GM19043 (cell line): Measurements from ENCODE around the gene TM9SF1.

Experiments
- ATAC-seq: cut with Tn5 transposase; IDR thresholded peaks from one replicate; pipeline ENCODE4 v1.9.1; 2021; ENCODE audit warnings: low read depth; ENCODE audit not compliant: unreplicated experiment

TM9SF1 gene, protein sequence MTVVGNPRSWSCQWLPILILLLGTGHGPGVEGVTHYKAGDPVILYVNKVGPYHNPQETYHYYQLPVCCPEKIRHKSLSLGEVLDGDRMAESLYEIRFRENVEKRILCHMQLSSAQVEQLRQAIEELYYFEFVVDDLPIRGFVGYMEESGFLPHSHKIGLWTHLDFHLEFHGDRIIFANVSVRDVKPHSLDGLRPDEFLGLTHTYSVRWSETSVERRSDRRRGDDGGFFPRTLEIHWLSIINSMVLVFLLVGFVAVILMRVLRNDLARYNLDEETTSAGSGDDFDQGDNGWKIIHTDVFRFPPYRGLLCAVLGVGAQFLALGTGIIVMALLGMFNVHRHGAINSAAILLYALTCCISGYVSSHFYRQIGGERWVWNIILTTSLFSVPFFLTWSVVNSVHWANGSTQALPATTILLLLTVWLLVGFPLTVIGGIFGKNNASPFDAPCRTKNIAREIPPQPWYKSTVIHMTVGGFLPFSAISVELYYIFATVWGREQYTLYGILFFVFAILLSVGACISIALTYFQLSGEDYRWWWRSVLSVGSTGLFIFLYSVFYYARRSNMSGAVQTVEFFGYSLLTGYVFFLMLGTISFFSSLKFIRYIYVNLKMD

DNA sequence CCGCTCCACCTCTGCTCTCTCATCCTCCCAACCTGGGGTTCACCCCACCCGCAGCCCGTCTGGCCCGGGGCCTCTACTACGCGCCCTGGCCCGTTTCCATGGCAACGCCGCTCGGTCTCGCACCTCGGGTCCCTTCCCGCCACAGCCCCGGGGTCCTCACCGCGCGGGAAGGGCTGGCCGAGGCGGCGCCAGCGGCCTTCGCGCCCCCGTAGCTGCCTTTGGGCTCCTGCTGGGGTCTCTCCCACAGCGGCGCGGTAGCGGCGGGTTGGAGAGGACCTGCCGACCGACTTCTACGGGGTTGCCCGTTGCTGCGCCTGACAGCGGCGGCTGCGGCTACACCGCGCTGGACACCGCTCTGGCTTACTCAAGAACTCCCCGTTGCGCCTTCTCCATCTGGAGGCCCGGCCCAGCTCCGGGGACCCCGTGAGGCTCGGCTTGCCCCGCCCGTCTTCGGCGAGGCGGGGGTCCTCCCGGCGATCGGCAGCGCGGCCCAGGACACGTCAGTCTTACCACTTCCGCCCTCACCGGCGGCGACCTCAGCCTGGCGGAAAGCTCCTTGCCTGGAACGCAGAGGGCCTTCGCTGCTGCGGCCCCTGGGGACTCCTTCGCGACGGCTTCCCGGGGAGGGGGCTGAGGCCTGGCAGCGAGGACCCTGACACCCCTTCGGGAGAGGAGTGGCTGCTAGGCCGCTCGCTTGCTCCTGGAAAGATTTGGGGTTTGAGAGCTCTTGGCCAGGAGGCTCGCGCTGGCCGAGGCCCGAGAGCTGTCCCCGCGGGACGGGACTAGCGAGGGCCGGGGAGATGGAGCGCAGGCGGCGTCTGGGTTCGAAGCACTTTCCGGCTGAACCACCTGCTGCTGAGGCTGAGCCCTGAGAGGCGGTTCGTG is at the start of gene TM9SF1:
TSS of gene TM9SF1 (minus strand) at position 256 of the 885 bp plus-strand sequence. CDS start 422 bp downstream, outside the sequence.
- peak; percentile 85 for ATAC-seq

DNA sequence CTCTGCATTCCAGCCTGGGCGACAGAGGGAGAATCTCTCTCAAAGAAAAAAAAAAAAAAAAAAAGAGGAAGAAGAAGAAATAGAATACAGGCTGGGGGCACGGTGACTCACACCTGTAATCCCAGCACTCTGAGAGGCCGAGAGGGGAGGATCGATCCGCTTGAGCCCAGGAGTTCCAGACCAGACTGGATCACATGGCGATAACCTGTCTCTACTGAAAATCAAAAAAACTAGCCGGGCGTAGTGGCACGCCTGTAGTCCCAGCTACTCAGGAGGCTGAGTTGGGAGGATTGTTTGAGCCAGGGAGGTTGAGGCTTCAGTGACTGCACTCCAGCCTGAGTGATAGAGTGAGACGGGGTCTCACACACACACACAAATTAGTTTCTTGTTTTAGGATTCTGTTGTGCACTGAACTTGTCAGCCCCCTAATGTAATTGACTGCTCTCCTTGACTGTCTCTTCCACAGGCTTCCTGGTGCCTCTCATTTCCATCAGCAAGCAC is 48.1 kb upstream of the TM9SF1 start:
- ATAC-seq, result no peak

DNA sequence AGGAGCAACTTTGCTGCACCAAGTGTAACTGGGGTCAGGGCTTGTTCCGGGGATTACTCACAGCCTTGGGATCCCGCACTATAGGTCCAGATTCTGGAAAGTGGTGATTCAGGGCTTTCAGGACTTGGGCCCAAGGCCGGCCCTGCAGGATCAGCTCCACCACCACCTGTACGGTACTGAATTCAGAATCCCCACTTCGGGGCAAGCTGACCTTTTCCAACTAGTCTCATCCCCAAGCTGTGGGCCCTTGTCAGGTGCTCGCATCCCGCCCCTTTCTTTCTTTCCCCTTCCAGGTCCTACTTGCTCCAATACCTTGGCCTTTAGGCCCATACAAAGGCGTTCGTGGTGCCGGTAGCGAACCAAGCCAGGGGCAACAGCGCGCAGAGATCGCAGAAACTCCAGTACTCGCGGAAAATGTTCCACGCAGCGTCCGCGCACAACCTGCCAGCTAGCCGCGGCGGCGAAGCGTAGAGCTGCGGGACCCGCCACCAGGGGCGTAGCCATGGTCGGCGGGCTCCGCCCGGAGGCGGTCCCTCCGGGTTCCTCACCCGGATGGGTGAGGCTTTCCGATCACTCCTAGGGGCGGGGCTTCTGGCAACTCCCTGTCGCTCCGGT is 46.7 kb upstream of the TM9SF1 start:
- ATAC-seq, result peak; percentile 69

DNA sequence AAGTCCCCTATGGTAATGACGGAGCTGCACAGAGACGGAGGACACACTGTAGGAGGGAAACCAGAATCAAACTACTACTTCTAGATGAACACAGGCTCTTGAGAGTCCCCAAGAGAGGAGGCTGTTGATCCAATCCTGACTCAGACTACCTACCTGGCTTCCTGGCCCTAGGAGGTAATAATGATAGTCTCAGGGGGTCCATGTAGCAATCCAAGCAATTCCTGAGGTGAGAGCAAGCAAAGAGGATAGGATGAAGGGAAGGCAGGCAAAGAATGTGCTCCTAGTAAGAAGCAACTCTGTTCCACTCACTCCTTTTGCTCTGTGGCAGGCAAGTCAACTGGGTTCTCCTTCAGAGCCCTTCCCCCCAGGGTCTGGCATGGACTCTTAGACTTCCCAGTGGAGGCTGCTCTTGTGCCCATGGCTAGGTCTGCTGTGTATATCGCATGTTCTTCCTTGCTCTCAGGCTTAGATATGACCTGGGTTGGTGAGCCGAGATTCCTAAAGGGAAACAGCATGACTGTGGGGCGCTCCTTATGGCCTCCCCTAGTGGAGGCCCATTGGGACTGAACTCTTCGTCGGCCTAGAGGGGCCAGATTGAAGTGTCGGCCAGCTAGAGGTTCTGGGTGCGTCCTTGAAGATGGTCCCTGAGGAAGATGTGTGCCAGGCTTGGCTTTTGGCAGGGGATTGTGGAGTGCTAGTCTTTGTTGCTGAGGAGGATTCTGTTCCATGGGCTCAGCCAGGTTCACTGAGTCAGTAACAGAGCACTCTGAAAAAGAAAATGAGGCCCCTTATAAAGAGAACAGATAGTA is 45.1 kb upstream of the TM9SF1 start:
- no peak for ATAC-seq

DNA sequence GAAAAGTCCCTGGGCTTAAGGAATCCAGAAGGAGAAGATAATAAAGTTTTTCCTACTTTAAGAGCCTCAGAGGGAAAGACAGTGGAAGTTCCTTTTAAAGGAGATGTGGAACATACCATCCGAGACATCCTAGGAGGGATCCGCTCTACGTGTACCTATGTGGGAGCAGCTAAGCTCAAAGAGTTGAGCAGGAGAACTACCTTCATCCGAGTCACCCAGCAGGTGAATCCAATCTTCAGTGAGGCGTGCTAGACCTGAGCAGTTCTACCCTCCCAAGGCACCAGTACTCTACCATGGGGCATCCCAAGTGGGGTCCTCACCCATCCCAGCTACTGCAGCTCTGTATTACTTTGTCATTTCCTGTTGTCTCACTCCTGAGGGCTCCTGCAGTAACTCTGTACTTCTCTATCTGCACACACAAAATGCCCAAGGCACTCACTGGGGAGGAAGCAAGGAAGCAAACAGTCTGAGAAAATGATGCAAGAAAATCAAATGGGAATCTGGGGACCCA is 43.3 kb upstream of the TM9SF1 start:
- ATAC-seq, result no peak

DNA sequence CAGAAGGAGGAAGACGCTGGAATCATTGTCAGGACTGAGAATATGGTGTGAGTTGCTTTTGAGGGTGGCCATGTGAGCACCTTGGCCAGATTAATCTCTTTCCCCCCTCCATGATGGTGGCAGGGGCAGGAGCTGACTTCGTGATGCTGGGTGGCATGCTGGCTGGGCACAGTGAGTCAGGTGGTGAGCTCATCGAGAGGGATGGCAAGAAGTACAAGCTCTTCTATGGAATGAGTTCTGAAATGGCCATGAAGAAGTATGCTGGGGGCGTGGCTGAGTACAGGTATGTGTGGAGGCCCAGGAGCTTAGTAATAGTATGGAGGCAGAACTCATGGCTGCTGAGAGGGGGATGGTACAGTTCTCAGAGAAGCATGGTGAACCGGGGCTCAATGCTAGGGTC is 42.9 kb upstream of the TM9SF1 start:
- ATAC-seq, result no peak

DNA sequence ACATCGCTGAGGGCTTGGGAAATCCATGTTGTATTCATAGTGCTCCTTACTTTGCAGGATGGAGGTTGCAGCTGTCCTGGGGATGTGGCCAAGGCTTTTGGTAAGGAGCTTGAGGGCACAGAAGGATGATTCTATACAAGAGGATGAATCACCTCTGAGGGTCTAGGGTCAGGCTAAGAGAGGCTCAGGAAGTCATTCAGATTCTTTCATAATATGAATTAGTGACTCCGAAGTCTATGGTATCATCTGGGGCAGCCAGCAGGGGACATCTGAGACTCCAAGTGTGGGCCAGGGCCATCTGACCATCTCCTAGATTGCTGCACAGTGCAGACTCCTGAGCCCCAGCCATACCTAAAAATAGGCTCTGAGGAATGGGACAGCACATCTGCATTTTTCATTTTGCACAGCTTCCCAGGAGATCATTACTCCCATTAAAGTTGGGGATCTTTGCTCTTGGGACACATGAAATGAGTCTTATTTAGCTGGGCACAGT is 42.3 kb upstream of the TM9SF1 start:
- ATAC-seq, result no peak

DNA sequence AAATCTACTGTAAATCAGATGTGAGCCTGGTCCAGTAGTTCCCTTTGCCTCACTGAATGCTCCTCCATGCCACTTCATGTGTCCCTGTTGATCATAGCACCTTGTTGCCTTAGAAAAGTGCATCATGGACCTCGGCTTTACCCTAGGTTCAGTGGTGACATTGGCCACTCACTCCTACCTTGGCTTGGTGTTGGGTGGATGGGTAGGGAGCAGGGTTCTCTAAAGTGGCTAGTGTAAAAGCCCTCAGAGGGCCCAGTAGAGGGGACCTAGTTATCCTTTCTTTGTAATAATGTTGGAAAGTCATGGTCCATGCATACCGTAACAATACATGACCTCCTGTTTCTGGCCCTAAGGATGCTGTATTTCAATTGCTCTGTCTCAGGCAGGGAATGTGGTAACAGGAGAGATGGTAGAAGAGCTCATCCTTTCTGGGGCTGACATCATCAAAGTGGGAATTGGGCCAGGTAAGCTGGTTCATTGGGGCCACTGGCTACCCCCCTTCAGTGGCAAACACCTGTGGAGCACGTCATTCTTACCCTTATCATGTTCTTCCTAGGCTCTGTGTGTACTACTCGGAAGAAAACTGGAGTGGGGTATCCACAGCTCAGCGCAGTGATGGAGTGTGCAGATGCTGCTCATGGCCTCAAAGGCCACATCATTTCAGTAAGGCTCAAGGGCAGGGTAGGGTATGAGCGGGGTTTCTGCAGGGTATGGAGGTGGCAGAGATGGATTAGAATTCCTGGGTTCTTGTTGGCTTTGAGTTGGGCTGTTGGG is 41.6 kb upstream of the TM9SF1 start:
- ATAC-seq, result no peak

DNA sequence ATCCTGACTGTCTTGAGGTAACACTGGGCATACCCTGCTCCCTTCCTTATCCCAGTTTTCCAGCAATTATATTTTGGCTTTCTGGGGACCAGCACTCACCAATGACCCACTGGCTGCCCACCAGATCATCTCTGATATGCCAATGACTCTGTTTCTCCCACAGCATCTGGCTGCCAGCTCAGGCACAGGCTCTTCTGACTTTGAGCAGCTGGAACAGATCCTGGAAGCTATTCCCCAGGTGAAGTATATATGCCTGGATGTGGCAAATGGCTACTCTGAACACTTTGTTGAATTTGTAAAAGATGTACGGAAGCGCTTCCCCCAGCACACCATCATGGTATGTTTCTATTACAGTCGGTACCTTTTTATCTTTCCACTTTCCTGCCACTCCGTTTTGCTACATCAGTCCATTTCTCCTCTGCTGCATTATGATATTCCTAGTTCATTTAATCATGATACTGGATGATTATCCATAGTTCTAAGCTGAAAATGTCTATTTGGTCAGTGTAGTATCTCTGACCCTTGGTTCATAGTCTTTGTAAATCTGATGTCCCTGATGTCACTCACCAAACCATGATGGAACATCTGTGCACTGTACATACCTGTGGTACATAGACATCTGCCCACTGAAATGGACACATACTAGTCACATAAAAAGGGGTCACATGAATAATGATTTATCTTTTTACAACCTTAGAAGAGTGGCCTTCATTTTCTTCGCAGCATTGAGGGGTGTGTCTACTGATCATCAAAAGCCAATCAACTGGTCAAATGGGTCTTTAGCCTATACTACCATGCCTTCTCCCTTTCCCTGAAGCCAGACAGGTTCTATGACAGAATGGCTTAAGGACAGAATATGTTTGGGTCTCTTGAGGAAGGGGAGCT is 40.8 kb upstream of the TM9SF1 start:
- no peak for ATAC-seq

DNA sequence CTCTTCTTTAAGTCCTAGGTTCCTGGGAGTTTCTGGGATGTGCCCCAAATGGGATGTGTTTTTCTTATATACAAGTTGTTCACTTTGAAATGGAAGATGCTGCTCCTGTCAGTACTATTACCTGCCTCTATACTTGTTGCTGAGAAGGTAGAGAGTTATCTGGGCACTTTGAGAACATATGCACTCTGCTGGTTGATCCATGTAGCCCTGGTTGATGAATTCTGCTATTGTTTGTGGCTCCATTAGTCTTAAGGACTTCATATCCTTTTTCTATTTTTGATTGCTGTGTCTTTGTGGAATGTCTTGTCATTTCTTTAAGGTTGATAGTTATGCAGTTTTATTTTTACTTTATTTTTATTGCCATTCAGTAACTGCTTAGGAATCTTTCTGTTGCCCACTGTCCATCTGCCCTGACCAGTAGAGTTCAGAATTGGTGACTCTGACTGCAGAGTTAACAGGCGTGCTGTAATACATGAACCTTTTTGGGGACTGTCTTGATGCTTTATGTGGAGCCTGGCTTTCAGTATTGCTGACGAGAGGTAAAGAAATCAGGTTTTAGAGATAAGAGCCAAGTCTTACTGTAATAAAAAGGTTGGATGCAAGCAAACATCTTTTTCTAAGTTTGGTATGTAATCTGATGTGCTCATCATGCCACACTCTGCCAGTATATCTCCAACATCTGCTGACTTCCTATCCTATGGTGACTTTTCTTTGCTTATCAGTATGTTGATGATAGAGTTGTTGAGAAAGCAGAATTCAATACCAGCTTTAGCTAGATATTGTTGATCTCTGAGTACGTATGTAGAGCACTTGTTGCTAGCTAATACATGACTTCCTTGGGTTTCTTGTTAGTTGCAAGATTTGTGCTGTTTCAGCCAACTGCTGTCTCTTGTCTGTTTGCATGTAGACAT is 39.1 kb upstream of the TM9SF1 start:
- no peak for ATAC-seq

DNA sequence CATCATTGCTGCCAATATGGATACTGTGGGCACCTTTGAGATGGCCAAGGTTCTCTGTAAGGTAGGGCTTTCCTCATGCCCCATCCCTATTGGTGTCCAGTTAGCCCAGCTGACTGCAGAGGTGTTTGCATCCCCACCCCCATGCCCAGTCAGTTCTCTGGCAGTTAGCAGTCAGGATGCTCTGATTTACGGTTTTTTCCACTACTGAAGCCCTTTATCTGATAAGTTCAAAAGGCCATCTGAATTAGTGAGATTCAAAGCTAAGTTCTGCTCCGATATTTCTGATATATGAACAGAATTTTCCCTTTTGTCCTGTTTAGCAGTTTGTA is 38.3 kb upstream of the TM9SF1 start:
- no peak for ATAC-seq

DNA sequence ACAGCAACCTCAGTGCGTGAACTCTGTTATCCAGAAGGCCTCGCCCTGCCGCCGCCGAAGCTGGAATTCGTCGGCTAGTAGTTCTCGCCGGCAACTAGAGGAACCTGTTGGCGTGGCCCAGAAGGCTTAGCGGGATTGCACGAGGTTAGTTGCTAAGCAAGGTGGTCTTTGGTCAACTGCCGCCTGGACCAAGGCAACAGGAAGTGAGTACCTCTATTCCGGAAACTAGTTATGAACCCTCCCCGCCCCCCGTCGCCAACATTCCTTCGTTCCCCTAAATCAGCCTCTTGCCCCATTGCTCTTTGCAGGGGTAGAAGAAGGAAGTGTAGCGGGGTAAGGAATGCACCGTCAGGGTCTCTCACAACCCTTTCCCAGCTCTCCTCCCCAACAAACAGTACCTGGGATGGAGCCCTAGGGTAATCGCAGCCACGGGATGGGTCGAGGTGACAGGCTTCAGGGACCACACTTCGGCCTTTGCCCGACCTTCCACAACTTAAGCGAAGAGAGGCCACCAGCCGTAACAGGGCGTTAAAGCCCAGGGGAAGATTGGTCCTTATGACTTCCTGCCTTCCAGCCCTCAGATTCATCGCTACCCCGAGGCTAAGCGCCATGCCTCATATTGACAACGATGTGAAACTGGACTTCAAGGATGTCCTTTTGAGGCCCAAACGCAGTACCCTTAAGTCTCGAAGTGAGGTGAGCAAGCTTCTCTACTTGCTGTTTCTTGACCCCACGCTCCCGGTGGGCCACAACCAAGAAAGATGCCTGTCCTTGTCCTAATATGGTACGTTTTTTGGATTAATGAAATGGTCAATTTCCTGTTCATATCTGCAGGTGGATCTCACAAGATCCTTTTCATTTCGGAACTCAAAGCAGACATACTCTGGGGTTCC is 37.6 kb upstream of the TM9SF1 start, which contains the start of gene GMPR2:
TSS of gene GMPR2 (plus strand) at position 285 of the 893 bp plus-strand sequence. CDS start at position 610, 325 bp downstream.
- ATAC-seq, result peak; percentile 50

DNA sequence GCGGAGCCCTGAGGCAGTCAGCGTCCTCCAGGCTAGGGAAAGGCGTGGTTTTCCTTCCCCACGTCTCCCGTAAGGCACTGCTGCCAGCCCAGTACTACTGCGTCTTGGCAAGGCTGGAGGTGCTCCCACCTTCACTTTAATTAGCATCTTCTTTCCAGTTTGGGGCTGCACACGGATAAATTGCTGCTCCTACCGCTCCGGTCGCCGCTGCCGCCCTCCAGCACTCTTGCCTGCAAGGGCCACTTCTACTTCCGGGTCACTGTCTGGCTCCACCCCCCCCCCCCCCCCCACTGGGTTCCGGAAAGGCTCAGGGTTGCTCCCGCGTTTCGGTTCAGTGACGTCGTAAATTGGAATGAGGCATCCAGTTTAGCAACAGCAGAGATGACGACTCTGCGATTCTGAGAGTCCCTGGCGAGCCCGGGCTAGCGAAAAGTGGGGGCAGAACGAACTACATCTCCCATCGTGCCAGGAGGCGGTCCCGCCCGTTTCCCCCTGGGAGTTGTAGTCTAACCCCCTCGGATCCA is 36.9 kb upstream of the TM9SF1 start, which contains the start of gene NEDD8:
TSS of gene NEDD8 (minus strand) at position 247 of the 524 bp plus-strand sequence. CDS start at position 147, 100 bp downstream.
- peak; percentile 71 for ATAC-seq

DNA sequence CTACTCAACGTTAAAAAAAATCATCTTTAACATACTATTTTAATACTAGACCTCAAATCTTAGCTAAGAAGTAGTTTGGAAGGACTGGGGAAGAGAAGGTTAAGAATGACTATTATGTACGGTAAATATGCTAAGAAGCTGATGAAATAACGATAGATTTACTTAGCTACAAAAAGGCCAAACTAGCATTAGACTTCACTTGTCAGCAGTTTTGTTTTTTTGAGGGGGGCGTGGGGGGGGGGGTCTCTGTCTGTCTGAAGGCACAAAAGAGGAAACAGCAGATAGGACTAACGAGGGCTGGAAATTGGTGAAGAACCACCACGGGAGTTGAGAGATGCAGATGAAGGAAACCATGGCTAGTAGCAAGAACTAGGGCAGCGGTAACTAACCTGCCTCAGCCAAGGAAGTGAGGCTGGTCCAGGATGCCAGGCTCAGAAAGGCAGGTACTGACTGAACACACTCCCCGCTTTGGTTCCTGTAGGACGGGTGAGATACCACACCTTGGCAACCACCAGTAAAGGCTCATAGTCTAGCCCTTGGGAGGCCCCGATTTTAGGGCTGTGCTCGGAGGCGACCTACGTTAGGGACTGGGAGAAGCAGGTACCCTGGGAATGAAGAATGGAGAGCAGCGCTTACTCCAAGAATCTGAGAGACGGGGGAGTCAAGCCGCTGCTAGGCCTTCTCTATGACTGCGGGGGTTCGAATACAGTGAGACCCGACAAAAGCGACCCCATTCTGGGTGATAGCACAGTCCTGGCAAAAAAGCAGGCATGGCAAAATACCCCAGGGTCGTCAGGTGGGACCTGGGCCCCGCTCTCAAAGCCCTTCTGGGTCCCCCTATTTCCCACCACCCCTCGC is 36.3 kb upstream of the TM9SF1 start:
- ATAC-seq, result no peak
